IMR-90 (cell line): ENCODE results near the gene HCN2. TPM values are rescaled to one million over a fixed set of nuclear protein-coding genes. Genes with fewer than 3 reads are reported as not detected.

Experiments used
- ATAC-seq: fragments of 200-7000 bp; cut with Tn5 transposase; 2 replicates; pipeline ENCODE4 v1.9.1; 2020; ENCODE audit warnings: low read depth, mild to moderate bottlenecking, moderate library complexity
- BruUV-seq: library from RNA; stranded (reverse); fragments of 400-500 nt; replicated peaks from 2 replicates; lab custom pipeline; 2021; lab: Mats Ljungman, UMichigan
- CTCF ChIA-PET: fragments of 300-600 bp; formaldehyde crosslinking; extraction: SDS; loops from one replicate; lab custom pipeline; 2021; ENCODE audit warnings: antibody characterized with exemption; lab: Yijun Ruan, JAX
- POLR2A ChIA-PET: fragments of 300-600 bp; sonication (Branson Sonifier 250); formaldehyde crosslinking; loops from one replicate; lab custom pipeline; 2022; ENCODE audit warnings: antibody characterized with exemption; ENCODE audit not compliant: unreplicated experiment; lab: Charles Lee
- DNase-seq: peaks from one replicate; pipeline ENCODE4 v3.0.0; 2013
- H2AFZ ChIP-seq: replicated peaks from 2 replicates; pipeline ENCODE3; 2013; ENCODE audit warnings: low read length, mild to moderate bottlenecking; ENCODE audit not compliant: poor library complexity
- H2AK5ac ChIP-seq: 2 replicates; pipeline ENCODE4 v1.6.1; 2013; ENCODE audit warnings: low read depth, low read length, inconsistent platforms
- H2AK9ac ChIP-seq: replicated peaks from 2 replicates; pipeline ENCODE3; 2013; ENCODE audit warnings: mild to moderate bottlenecking, low read depth, low read length, moderate library complexity; ENCODE audit not compliant: poor library complexity
- H2BK120ac ChIP-seq: 2 replicates; pipeline ENCODE4 v1.6.1; 2013; ENCODE audit warnings: low read depth, low read length, inconsistent platforms
- H2BK15ac ChIP-seq: 3 replicates; pipeline ENCODE4 v1.6.1; 2013; ENCODE audit warnings: low read depth, low read length, inconsistent platforms
- H2BK20ac ChIP-seq: 2 replicates; pipeline ENCODE4 v1.6.1; 2013; ENCODE audit warnings: low read depth, mild to moderate bottlenecking, inconsistent platforms, low read length, moderate library complexity
- H2BK5ac ChIP-seq: 2 replicates; pipeline ENCODE4 v1.6.1; 2013; ENCODE audit warnings: mild to moderate bottlenecking, low read depth, low read length, inconsistent platforms; ENCODE audit not compliant: poor library complexity, severe bottlenecking
- H3K14ac ChIP-seq: replicated peaks from 2 replicates; pipeline ENCODE4 v1.6.1; 2013; ENCODE audit warnings: low read depth, low read length, inconsistent platforms
- H3K18ac ChIP-seq: 2 replicates; pipeline ENCODE4 v1.6.1; 2013; ENCODE audit warnings: low read depth, low read length, control low read depth
- H3K23ac ChIP-seq: 2 replicates; pipeline ENCODE4 v1.6.1; 2013; ENCODE audit warnings: low read depth, low read length, inconsistent platforms
- H3K27ac ChIP-seq: 2 replicates; pipeline ENCODE4 v1.5.1; 2013; ENCODE audit warnings: mild to moderate bottlenecking, control low read depth, low read length; ENCODE audit not compliant: insufficient read depth
- H3K27me3 ChIP-seq: 2 replicates; pipeline ENCODE4 v1.6.1; 2013; ENCODE audit warnings: low read length; ENCODE audit not compliant: control insufficient read depth, insufficient read depth
- H3K36me3 ChIP-seq: 2 replicates; pipeline ENCODE4 v1.6.1; 2013; ENCODE audit warnings: low read length, mixed read lengths; ENCODE audit not compliant: control insufficient read depth, insufficient read depth
- H3K4ac ChIP-seq: 2 replicates; pipeline ENCODE4 v1.6.1; 2013; ENCODE audit warnings: low read depth, low read length, inconsistent platforms
- H3K4me1 ChIP-seq: 2 replicates; pipeline ENCODE4 v1.6.1; 2013; ENCODE audit warnings: low read length, mixed read lengths; ENCODE audit not compliant: control insufficient read depth, insufficient read depth
- H3K4me2 ChIP-seq: 2 replicates; pipeline ENCODE4 v1.6.1; 2013; ENCODE audit warnings: low read depth, mild to moderate bottlenecking, control low read depth, low read length, moderate library complexity
- H3K4me3 ChIP-seq: 2 replicates; pipeline ENCODE4 v1.5.1; 2013; ENCODE audit warnings: low read depth, mild to moderate bottlenecking, control low read depth, low read length, moderate library complexity; ENCODE audit not compliant: insufficient read depth
- H3K56ac ChIP-seq: 2 replicates; pipeline ENCODE4 v1.6.1; 2013; ENCODE audit warnings: low read length, inconsistent platforms; ENCODE audit not compliant: insufficient read depth; ENCODE audit errors: extremely low read depth
- H3K79me1 ChIP-seq, 2 experiments: 2 replicates each; pipeline ENCODE4 v1.6.1; 2013; ENCODE audit warnings: low read length in 2 of 2, inconsistent platforms in 1 of 2, low read depth in 1 of 2
- H3K9ac ChIP-seq: 2 replicates; pipeline ENCODE4 v1.6.1; 2013; ENCODE audit warnings: low read depth, low read length, control low read depth
- H3K9me1 ChIP-seq: 2 replicates; pipeline ENCODE4 v1.6.1; 2013; ENCODE audit warnings: low read length, inconsistent platforms; ENCODE audit not compliant: insufficient read depth
- H3K9me3 ChIP-seq: 2 replicates; pipeline ENCODE4 v1.6.1; 2013; ENCODE audit warnings: low read length; ENCODE audit not compliant: control insufficient read depth, insufficient read depth
- H4K20me1 ChIP-seq: 2 replicates; pipeline ENCODE4 v1.6.1; 2013; ENCODE audit warnings: low read length, inconsistent platforms; ENCODE audit not compliant: insufficient read depth
- H4K5ac ChIP-seq: 2 replicates; pipeline ENCODE4 v1.6.1; 2013; ENCODE audit warnings: mild to moderate bottlenecking, low read depth, low read length, control low read depth
- H4K8ac ChIP-seq, 2 experiments: 2 replicates each; pipeline ENCODE4 v1.6.1; 2013; ENCODE audit warnings: low read depth in 2 of 2, low read length in 2 of 2, control low read depth in 1 of 2, inconsistent platforms in 1 of 2
- H4K91ac ChIP-seq: 2 replicates; pipeline ENCODE4 v1.6.1; 2013; ENCODE audit warnings: low read depth, low read length, inconsistent platforms; ENCODE audit not compliant: insufficient read depth
- CHD1 ChIP-seq: IDR thresholded peaks from 2 replicates; pipeline ENCODE4 v1.6.1; 2012; ENCODE audit warnings: low read depth, low read length, improper control_type of control experiment
- FOS ChIP-seq: fragments of 150-350 bp; IDR thresholded peaks from 2 replicates; pipeline ENCODE4 v1.6.1; 2016; ENCODE audit warnings: low read depth, low read length
- MAFK ChIP-seq: IDR thresholded peaks from 2 replicates; pipeline ENCODE4 v1.6.1; 2012; ENCODE audit warnings: low read depth, low read length, improper control_type of control experiment
- MAZ ChIP-seq: IDR thresholded peaks from 2 replicates; pipeline ENCODE4 v1.6.1; 2012; ENCODE audit warnings: low read depth, mild to moderate bottlenecking, low read length, improper control_type of control experiment, moderate library complexity, borderline replicate concordance
- MXI1 ChIP-seq: IDR thresholded peaks from 2 replicates; pipeline ENCODE4 v1.6.1; 2012; ENCODE audit warnings: low read depth, mild to moderate bottlenecking, low read length, moderate library complexity, borderline replicate concordance
- NFE2L2 ChIP-seq: fragments of 150-350 bp; IDR thresholded peaks from 2 replicates; pipeline ENCODE4 v1.6.1; 2016; ENCODE audit warnings: low read depth, mild to moderate bottlenecking, low read length
- POLR2A ChIP-seq: IDR thresholded peaks from 2 replicates; pipeline ENCODE4 v1.6.1; 2012; ENCODE audit warnings: mild to moderate bottlenecking, low read depth, low read length
- RCOR1 ChIP-seq: IDR thresholded peaks from 2 replicates; pipeline ENCODE4 v1.6.1; 2012; ENCODE audit warnings: mild to moderate bottlenecking, low read length, improper control_type of control experiment; ENCODE audit not compliant: insufficient replicate concordance
- RFX5 ChIP-seq: IDR thresholded peaks from 2 replicates; pipeline ENCODE4 v1.8.0; 2012; ENCODE audit warnings: low read depth, mild to moderate bottlenecking, low read length, moderate library complexity
- SMC3 ChIP-seq: fragments of 150-350 bp; IDR thresholded peaks from 2 replicates; pipeline ENCODE4 v1.6.1; 2016; ENCODE audit warnings: low read depth, mild to moderate bottlenecking, antibody characterized with exemption, low read length, moderate library complexity
- WGBS, 2 experiments: methylation state at CpG; one replicate each; pipeline versions ENCODE4 v1.1.5 to v1.1.7; 2013; ENCODE audit warnings: missing lambda C conversion rate in 2 of 2; ENCODE audit not compliant: insufficient read length in 1 of 2; ENCODE audit errors: extremely low coverage in 2 of 2; 5-methylcytosine and 5-hydroxymethylcytosine counted together
- dilution Hi-C: fragments of 300-500 bp; cut with HindIII; formaldehyde crosslinking; loops from one replicate; pipeline ENCODE4 v1.14.3; 2018; ENCODE audit warnings: low sequenced_read_pairs; ENCODE audit not compliant: unreplicated experiment
- in situ Hi-C: fragments of 300-500 bp; cut with MboI; formaldehyde crosslinking; loops from 3 replicates; pipeline ENCODE4 v1.14.3; 2019; ENCODE audit warnings: low sequenced_read_pairs, inconsistent platforms, mixed read lengths
- intact Hi-C: fragments of 100-400 bp; cut with micrococcal nuclease; formaldehyde crosslinking; loops from 2 replicates; pipeline ENCODE4 v1.10.0; 2022
- polyA plus RNA-seq, 3 experiments: library from polyadenylated mRNA; depleted of rRNA; stranded (reverse); fragments of >200 nt; gene quantifications; 2 replicates each; pipeline ENCODE4 v1.2.3, GENCODE V29; 2012; ENCODE audit warnings: low replicate concordance in 1 of 3
- total RNA-seq: library from RNA; depleted of rRNA; stranded (reverse); fragments of >200 nt; gene quantifications from 2 replicates; pipeline ENCODE4 v1.2.3, GENCODE V29; 2012
- TF ChIP-seq, protein P1 (sequence below): fragments of 150-350 bp; IDR thresholded peaks from 2 replicates; pipeline ENCODE4 v1.6.1; 2016; ENCODE audit warnings: low read depth, mild to moderate bottlenecking, low read length, moderate library complexity, borderline replicate concordance
- TF ChIP-seq, protein P2 (sequence below): conservative IDR thresholded peaks from 2 replicates; pipeline ENCODE4 v1.5.1; 2012; ENCODE audit warnings: mild to moderate bottlenecking, low read depth, low read length, improper control_type of control experiment
- TF ChIP-seq, protein P3 (sequence below): fragments of 150-350 bp; IDR thresholded peaks from 2 replicates; pipeline ENCODE4 v1.6.1; 2017; ENCODE audit warnings: mild to moderate bottlenecking, antibody characterized with exemption, low read length, low read depth

HCN2 gene
- total and polyA plus RNA-seq, 2 of the 4 experiments (the other 2 are of a cell fraction) = 0.72 to 2.6 TPM

DNA sequence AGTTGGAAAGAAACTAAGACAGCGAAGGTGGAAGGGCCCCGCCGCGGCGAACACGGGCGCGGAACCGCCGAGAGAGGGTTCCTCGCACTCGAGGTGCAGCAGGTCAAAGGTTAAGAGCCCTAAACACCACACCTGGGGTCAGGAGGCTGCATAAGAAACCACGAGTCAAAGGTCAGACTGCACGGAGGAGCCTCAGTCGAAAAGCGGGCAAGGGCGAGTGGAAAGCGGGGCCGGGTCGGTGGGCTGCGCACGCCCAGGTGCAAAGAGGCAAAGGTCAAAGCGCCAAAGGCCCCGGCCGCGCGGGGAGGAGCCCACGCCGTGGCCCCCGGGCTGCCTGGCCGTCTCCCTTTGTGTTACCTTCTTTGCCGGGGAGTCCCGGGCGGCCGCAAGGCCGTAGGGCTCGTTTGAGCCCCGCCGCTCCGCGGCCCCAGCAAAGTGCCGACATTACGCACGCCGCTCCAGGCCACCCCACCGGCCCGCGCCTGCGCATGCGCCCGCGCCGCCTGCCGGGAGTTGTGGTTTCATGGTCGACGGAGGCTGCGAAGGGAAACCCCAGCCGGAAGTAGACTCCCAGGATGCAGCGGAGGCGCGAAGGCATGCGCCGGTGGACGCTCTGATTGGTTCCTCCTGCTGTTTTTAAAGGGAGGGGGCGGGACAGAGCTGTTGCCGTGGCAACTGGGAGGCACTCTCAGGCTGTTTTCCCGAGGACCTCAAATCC, 43.5 kb downstream of the HCN2 start, which contains the start of gene POLRMT:
Gene POLRMT, minus strand, starts transcription at position 470 of the 718 bp plus-strand sequence. Its CDS starts 25 bp downstream, at position 445.
- Histone ChIP-seq H3K36me3 (peaks cover 10% of the 10 kb centered on the region; the same call in 1 of the 2 replicates), H4K5ac (peak within 1 kb of the TSS; percentile 32; the same call in 1 of the 2 replicates), H3K4me1 (peaks cover 9% of the 10 kb centered on the region), H3K18ac (peak within 1 kb of the TSS; percentile 44), H3K9ac (peak within 1 kb of the TSS; percentile 93), H3K9me1 (no peaks in the 10 kb centered on the region; the same call in 1 of the 2 replicates), H2BK5ac (peak within 1 kb of the TSS; percentile 75), H3K14ac (peak within 1 kb of the TSS; percentile 93), H3K4me3 (peak within 1 kb of the TSS; percentile 66), H2AFZ (peak within 1 kb of the TSS; percentile 95), H3K23ac (peak within 1 kb of the TSS; percentile 91), H2AK5ac (peak within 1 kb of the TSS; percentile 84), H3K4me2 (peak within 1 kb of the TSS; percentile 87), H2AK9ac (peak within 1 kb of the TSS; percentile 99), H2BK15ac (no peak within 1 kb of the TSS; the same call in 2 of the 3 replicates), H3K27ac (peak within 1 kb of the TSS; percentile 82), H3K9me3 (no peaks in the 10 kb centered on the region), H4K8ac (peak within 1 kb of the TSS; percentile 68 to 97), H3K56ac (peak within 1 kb of the TSS; percentile 64; the same call in 1 of the 2 replicates), H4K91ac (peak within 1 kb of the TSS; percentile 75; the same call in 1 of the 2 replicates), H3K79me1 (peaks cover 7 to 30% of the 10 kb centered on the region in 2 experiments), H2BK120ac (peak within 1 kb of the TSS; percentile 83; the same call in 1 of the 2 replicates), H4K20me1 (peaks cover 3% of the 10 kb centered on the region; the same call in 1 of the 2 replicates), H3K27me3 (no peaks in the 10 kb centered on the region), H3K4ac (peak within 1 kb of the TSS; percentile 89), H2BK20ac (no peak within 1 kb of the TSS)
- in situ Hi-C loops = no loop called here
- no TSS peak for BruUV-seq
- dilution Hi-C loops = no loop called here
- intact Hi-C loops = loop anchor here (2.0 kb wide), 3 partner anchors 22 to 44 kb away; partner anchors contain the start of genes HCN2 and RNF126
- DNase-seq = peak; percentile 98
- POLR2A ChIA-PET = interaction anchor here (0.5 kb wide), 1 partner anchor 12 kb away, joined by 3 read pairs; no protein-coding TSS in a partner anchor
- ATAC-seq = peak; percentile 96
- CTCF ChIA-PET = no interaction called here
- 0% methylated on average over 44 of the region's 67 CpGs; no CpG with 5 or more reads in 1 of the 2 experiments for WGBS, 2 experiments
- TF ChIP-seq, protein P1, sequence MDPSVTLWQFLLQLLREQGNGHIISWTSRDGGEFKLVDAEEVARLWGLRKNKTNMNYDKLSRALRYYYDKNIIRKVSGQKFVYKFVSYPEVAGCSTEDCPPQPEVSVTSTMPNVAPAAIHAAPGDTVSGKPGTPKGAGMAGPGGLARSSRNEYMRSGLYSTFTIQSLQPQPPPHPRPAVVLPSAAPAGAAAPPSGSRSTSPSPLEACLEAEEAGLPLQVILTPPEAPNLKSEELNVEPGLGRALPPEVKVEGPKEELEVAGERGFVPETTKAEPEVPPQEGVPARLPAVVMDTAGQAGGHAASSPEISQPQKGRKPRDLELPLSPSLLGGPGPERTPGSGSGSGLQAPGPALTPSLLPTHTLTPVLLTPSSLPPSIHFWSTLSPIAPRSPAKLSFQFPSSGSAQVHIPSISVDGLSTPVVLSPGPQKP = peak; percentile 63; the same call in 1 of the 2 replicates
- TF ChIP-seq MAFK (no peak), FOS (0 out of 2 replicates have a peak, but pooled peaks have one; percentile 23), MAZ (peak; percentile 39; the same call in 1 of the 2 replicates), SMC3 (no peak), RFX5 (no peak), CHD1 (no peak), MXI1 (peak; percentile 75), NFE2L2 (no peak), POLR2A (peak; percentile 57), RCOR1 (no peak)
- TF ChIP-seq, protein P2, sequence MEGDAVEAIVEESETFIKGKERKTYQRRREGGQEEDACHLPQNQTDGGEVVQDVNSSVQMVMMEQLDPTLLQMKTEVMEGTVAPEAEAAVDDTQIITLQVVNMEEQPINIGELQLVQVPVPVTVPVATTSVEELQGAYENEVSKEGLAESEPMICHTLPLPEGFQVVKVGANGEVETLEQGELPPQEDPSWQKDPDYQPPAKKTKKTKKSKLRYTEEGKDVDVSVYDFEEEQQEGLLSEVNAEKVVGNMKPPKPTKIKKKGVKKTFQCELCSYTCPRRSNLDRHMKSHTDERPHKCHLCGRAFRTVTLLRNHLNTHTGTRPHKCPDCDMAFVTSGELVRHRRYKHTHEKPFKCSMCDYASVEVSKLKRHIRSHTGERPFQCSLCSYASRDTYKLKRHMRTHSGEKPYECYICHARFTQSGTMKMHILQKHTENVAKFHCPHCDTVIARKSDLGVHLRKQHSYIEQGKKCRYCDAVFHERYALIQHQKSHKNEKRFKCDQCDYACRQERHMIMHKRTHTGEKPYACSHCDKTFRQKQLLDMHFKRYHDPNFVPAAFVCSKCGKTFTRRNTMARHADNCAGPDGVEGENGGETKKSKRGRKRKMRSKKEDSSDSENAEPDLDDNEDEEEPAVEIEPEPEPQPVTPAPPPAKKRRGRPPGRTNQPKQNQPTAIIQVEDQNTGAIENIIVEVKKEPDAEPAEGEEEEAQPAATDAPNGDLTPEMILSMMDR = 0 out of 2 replicates have a peak, but pooled peaks have one; percentile 19
- TF ChIP-seq, protein P3, sequence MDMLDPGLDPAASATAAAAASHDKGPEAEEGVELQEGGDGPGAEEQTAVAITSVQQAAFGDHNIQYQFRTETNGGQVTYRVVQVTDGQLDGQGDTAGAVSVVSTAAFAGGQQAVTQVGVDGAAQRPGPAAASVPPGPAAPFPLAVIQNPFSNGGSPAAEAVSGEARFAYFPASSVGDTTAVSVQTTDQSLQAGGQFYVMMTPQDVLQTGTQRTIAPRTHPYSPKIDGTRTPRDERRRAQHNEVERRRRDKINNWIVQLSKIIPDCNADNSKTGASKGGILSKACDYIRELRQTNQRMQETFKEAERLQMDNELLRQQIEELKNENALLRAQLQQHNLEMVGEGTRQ = peak; percentile 45; the same call in 1 of the 2 replicates
